Ishikawa (cell line): ENCODE data around the gene PNMA8A.

Experiments used
- CEBPB ChIP-seq: IDR thresholded peaks from 2 replicates; pipeline ENCODE4 v1.6.1; 2012
- CREB1 ChIP-seq: IDR thresholded peaks from 2 replicates; pipeline ENCODE4 v1.6.1; 2012; ENCODE audit warnings: low read depth
- EP300 ChIP-seq: IDR thresholded peaks from 2 replicates; pipeline ENCODE4 v1.6.1; 2012; ENCODE audit warnings: borderline replicate concordance
- FOXM1 ChIP-seq: IDR thresholded peaks from 2 replicates; pipeline ENCODE4 v1.6.1; 2012; ENCODE audit warnings: low read depth, borderline replicate concordance
- MAX ChIP-seq: IDR thresholded peaks from 2 replicates; pipeline ENCODE4 v1.6.1; 2012
- NFIC ChIP-seq: IDR thresholded peaks from 2 replicates; pipeline ENCODE4 v1.6.1; 2012
- RAD21 ChIP-seq: IDR thresholded peaks from 2 replicates; pipeline ENCODE4 v1.6.1; 2012; ENCODE audit warnings: low read depth
- REST ChIP-seq: IDR thresholded peaks from 2 replicates; pipeline ENCODE4 v1.6.1; 2012; ENCODE audit warnings: low read depth, mild to moderate bottlenecking
- TAF1 ChIP-seq: IDR thresholded peaks from 2 replicates; pipeline ENCODE4 v1.6.1; 2012; ENCODE audit warnings: low read depth, mild to moderate bottlenecking
- TEAD4 ChIP-seq: IDR thresholded peaks from 2 replicates; pipeline ENCODE4 v1.6.1; 2012
- USF1 ChIP-seq: IDR thresholded peaks from 2 replicates; pipeline ENCODE4 v1.6.1; 2012
- YY1 ChIP-seq: IDR thresholded peaks from 2 replicates; pipeline ENCODE4 v1.6.1; 2012; ENCODE audit warnings: low read depth
- ZBTB7A ChIP-seq: IDR thresholded peaks from 2 replicates; pipeline ENCODE4 v1.6.1; 2012; ENCODE audit warnings: low read depth

GRCh38 chr19:46493236-46494145, 22.1 kb upstream of the PNMA8A start:
- no peak for TF ChIP-seq YY1
- no peak for TF ChIP-seq TAF1
- TF ChIP-seq CEBPB: no peak
- TF ChIP-seq MAX: no peak
- no peak for TF ChIP-seq RAD21
- TF ChIP-seq REST: no peak
- no peak for TF ChIP-seq EP300
- no peak for TF ChIP-seq FOXM1
- no peak for TF ChIP-seq ZBTB7A
- no peak for TF ChIP-seq TEAD4
- TF ChIP-seq CREB1: no peak
- TF ChIP-seq NFIC: no peak
- no peak for TF ChIP-seq USF1
